ENCODE results near the gene ZNF789.

The ZNF789 gene

DNA sequence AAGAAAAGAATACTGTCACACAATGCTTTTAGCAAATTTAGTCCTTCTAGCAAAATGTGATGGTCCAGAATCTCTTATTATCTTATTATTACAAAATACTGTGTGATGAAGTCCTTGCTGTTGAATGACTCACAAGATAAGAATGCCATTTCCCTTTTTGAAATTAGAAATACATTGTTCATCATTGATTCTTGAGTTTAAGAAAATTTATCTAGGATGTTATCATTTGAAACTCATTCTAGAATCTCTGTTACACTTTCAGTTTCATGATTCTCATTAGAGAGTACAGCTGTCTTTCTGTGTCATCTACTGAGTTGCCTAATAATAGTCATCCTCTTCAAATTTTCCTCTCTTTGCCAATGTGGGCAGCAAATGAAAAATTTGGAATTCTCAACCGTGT is 41.4 kb downstream of the ZNF789 start:
- DNase-seq = no peak

DNA sequence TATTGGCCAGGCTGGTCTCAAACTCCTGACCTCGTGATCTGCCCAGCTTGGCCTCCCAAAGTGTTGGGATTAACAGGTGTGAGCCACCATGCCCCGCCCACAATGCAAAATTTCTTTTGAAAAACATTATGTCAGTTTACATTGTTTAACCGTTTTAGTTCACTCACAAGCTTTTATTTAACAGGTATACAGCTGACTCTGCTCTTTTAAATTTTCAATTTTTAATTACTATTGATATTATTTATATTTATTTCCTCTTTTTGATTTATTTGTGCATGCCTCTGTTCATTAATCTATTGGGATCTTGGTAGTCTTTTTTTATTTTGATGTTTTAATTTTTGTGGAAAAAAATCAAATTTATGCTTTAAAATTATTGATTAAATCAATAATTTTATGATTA is 48.7 kb downstream of the ZNF789 start:
- DNase-seq = no peak

DNA sequence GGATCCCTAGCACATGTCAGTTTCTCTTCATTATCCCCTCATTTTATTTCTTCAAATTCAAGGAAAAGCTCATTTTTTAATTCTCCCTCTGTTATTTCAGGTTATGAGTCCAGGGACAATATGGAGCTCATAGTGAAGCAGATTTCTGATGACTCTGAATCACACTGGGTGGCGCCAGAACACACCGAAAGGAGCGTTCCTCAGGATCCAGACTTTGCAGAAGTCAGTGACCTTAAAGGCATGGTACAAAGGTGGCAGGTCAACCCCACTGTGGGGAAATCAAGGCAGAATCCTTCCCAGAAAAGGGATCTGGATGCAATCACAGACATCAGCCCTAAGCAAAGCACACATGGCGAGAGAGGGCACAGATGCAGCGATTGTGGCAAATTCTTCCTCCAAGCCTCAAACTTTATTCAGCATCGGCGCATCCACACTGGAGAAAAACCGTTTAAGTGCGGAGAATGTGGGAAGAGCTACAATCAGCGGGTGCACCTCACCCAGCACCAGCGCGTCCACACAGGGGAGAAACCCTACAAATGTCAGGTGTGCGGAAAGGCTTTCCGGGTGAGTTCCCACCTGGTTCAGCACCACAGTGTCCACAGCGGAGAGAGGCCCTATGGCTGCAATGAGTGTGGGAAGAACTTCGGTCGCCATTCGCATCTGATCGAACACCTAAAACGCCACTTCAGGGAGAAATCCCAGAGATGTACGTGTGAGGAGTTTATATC is 53.2 kb downstream of the ZNF789 start:
- DNase-seq = no peak

DNA sequence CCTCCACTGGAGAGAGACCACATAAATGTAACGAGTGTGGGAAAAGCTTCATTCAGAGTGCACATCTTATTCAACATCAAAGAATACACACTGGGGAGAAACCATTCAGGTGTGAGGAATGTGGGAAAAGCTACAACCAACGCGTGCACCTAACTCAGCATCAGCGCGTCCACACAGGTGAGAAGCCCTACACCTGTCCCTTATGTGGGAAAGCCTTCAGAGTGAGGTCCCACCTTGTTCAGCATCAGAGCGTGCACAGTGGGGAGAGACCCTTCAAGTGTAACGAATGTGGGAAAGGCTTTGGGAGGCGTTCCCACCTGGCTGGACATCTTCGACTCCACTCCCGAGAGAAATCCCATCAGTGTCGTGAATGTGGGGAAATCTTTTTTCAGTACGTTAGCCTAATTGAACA is 58.7 kb downstream of the ZNF789 start:
- DNase-seq = no peak

DNA sequence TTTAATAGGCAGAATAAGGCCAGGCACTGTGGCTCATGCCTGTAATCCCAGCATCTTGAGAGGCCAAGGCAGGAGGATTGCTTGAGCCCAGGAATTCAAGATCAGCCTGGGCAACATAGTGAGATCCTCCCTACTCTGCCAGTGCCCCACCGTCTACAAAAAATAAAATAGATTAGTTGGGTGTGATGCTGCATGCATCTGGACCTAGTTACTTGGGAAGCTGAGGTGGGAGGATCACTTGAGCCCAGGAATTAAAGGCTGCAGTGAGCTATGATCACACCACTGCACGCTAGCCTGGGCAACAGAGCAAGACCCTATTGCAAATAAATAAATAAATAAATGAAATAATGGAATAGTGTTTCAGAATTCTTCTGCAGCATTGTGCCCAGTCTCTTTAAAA is 63.0 kb downstream of the ZNF789 start:
- DNase-seq = no peak
